Vagina (tissue), 2 donors: Measurements from ENCODE around the gene TMEM91.

ENCODE experiments used
- CTCF ChIP-seq, 3 experiments: fragments of 450-650 bp in 2 of 3; fragments of 200-600 bp in 1 of 3; sonication (generic) in 1 of 3; IDR thresholded peaks; one replicate each; pipeline ENCODE4 v1.5.1; 2017 to 2019; ENCODE audit warnings: antibody characterized with exemption in 3 of 3, mild to moderate bottlenecking in 2 of 3, moderate library complexity in 2 of 3
- POLR2A ChIP-seq, 2 donors: fragments of 450-650 bp; IDR thresholded peaks; one replicate each; pipeline ENCODE4 v1.6.1; 2017; ENCODE audit warnings: antibody characterized with exemption in 2 of 2, mild to moderate bottlenecking in 2 of 2, moderate library complexity in 2 of 2
- POLR2AphosphoS5 ChIP-seq, 2 donors: sonication (generic); formaldehyde crosslinking; IDR thresholded peaks; one replicate each; pipeline ENCODE4 v1.9.0; 2017; ENCODE audit warnings: antibody characterized with exemption in 2 of 2, mild to moderate bottlenecking in 2 of 2, low read depth in 1 of 2; ENCODE audit not compliant: insufficient read depth in 1 of 2

DNA sequence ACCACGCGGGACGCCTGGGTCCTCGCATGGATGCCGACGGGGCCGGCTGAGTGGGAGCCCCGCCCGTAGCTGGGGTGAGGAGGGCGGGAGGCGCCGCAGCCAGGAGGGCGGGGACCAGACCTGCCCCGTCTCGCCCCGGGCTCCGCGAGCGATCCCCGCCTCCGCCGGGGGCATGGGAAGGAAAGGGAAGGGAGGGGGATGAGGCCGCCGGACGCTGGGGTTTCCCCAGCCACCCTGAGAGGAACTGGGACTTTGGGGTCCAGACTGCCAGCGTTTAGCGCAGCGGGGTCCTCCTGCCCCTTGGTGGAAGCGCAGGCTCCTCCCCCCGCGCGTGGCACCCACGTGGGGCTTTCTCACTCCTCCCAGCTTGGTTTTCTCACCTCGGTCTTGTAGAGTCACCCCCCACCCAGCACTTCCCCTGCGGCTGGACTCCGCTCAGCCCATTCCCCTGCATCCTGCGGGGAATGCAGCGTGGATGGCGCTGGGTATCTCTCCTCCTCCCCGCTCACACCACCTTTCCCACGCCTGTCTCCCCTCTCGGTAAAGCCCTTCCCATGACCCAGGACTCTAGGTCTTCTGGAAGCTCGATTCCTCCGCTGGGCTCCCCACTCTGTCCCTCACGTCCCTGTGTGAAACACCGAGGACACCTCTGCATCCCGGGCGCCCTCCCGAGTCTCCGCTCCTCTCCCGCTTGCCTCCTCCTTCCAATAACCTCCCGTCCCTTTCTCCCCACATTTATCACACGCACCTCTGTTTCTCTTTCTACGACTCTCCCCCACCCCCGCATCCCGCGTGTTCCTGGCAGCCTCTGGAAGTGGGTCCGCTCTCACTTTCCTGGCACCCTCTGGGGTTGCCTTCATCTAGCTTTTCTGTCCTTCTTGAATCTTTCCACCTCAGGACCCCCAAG is 24.7 kb upstream of the TMEM91 start:
- no peak for TF ChIP-seq CTCF (IDR thresholded peaks at IDR 0.05)
- TF ChIP-seq POLR2A (IDR thresholded peaks at IDR 0.05), result peak in 1 of 2 donors; percentile 25
- peak; percentile 54 to 80 for TF ChIP-seq POLR2AphosphoS5 (IDR thresholded peaks at IDR 0.05; ENCODE audit: insufficient read depth in 1 of 2, low read depth in 1 of 2)
